ENCODE results near the gene LRRC8E.

LRRC8E gene

GRCh38 chr19:7900931-7901330, 12.6 kb downstream of the LRRC8E start:
- Histone ChIP-seq H3K9me3 (ENCODE audit: insufficient read depth, low read depth, low read length) (no peaks in the 10 kb centered on the region), H3K27me3 (ENCODE audit: insufficient read depth, low read length, poor library complexity, severe bottlenecking) (no peaks in the 10 kb centered on the region), H4K20me1 (ENCODE audit: insufficient read depth, low read length, poor library complexity, severe bottlenecking) (peaks cover 20% of the 10 kb centered on the region), H3K9ac (ENCODE audit: low read depth, low read length, poor library complexity, severe bottlenecking) (no peak overlapping the region), H3K4me2 (ENCODE audit: low read depth, low read length, poor library complexity, severe bottlenecking) (no peak overlapping the region), H3K79me2 (ENCODE audit: insufficient read depth, low read length) (peaks cover 28% of the 10 kb centered on the region), H2AFZ (ENCODE audit: low read length) (no peak overlapping the region), H3K4me1 (ENCODE audit: insufficient read depth, low read length, poor library complexity, severe bottlenecking) (peaks cover 21% of the 10 kb centered on the region), H3F3A (ENCODE audit: low read depth) (no peaks in the 10 kb centered on the region), H3K9me2 (replicated peaks; ENCODE audit: low read depth, low read length) (no peaks in the 10 kb centered on the region), H3K4me3 (ENCODE audit: low read length, poor library complexity, severe bottlenecking) (no peak overlapping the region), H3K36me3 (ENCODE audit: insufficient read depth, low read length) (no peaks in the 10 kb centered on the region)
- TF ChIP-seq EZH2phosphoT487 (IDR thresholded peaks at IDR 0.05; ENCODE audit: borderline replicate concordance): no peak
- TF ChIP-seq CTCF (conservative IDR thresholded peaks at IDR 0.05; ENCODE audit: low read length): no peak

- peaks cover 24% of the 10 kb centered on the region for H4K20me1 ChIP-seq (ENCODE audit: insufficient read depth, low read length, poor library complexity, severe bottlenecking)
- H3K36me3 ChIP-seq (ENCODE audit: insufficient read depth, low read length): no peaks in the 10 kb centered on the region
- no peaks in the 10 kb centered on the region for H3K27me3 ChIP-seq (ENCODE audit: insufficient read depth, low read length, poor library complexity, severe bottlenecking)
- H3K4me3 ChIP-seq (ENCODE audit: low read length, poor library complexity, severe bottlenecking): no peak overlapping the region
- TF ChIP-seq CTCF (conservative IDR thresholded peaks at IDR 0.05; ENCODE audit: low read length) (no peak), EZH2phosphoT487 (IDR thresholded peaks at IDR 0.05; ENCODE audit: borderline replicate concordance) (no peak)
- H3K9me3 ChIP-seq (ENCODE audit: insufficient read depth, low read depth, low read length): no peaks in the 10 kb centered on the region
- no peaks in the 10 kb centered on the region for H3F3A ChIP-seq (ENCODE audit: low read depth)
- H3K9ac ChIP-seq (ENCODE audit: low read depth, low read length, poor library complexity, severe bottlenecking): no peak overlapping the region
- H2AFZ ChIP-seq (ENCODE audit: low read length): no peak overlapping the region
- H3K79me2 ChIP-seq (ENCODE audit: insufficient read depth, low read length): peaks cover 32% of the 10 kb centered on the region
- peaks cover 25% of the 10 kb centered on the region for H3K4me1 ChIP-seq (ENCODE audit: insufficient read depth, low read length, poor library complexity, severe bottlenecking)
- H3K4me2 ChIP-seq (ENCODE audit: low read depth, low read length, poor library complexity, severe bottlenecking): no peak overlapping the region
- H3K9me2 ChIP-seq (replicated peaks; ENCODE audit: low read depth, low read length): no peaks in the 10 kb centered on the region
Measured at GRCh38 chr19:7901337-7901736, 13.0 kb downstream of the LRRC8E start.

GRCh38 chr19:7902796-7903243, 14.5 kb downstream of the LRRC8E start:
- peaks cover 25% of the 10 kb centered on the region for H3K4me1 ChIP-seq (ENCODE audit: insufficient read depth, low read length, poor library complexity, severe bottlenecking)
- H4K20me1 ChIP-seq (ENCODE audit: insufficient read depth, low read length, poor library complexity, severe bottlenecking): peaks cover 30% of the 10 kb centered on the region
- H3K27me3 ChIP-seq (ENCODE audit: insufficient read depth, low read length, poor library complexity, severe bottlenecking): no peaks in the 10 kb centered on the region
- H3K9ac ChIP-seq (ENCODE audit: low read depth, low read length, poor library complexity, severe bottlenecking): peak overlapping the region; percentile 92
- H3K9me2 ChIP-seq (replicated peaks; ENCODE audit: low read depth, low read length): no peaks in the 10 kb centered on the region
- H3K4me2 ChIP-seq (ENCODE audit: low read depth, low read length, poor library complexity, severe bottlenecking): peak overlapping the region; percentile 95
- peak overlapping the region; percentile 91 for H3K4me3 ChIP-seq (ENCODE audit: low read length, poor library complexity, severe bottlenecking)
- H3F3A ChIP-seq (ENCODE audit: low read depth): no peaks in the 10 kb centered on the region
- peaks cover 45% of the 10 kb centered on the region for H3K79me2 ChIP-seq (ENCODE audit: insufficient read depth, low read length)
- no peaks in the 10 kb centered on the region for H3K36me3 ChIP-seq (ENCODE audit: insufficient read depth, low read length)
- H3K9me3 ChIP-seq (ENCODE audit: insufficient read depth, low read depth, low read length): no peaks in the 10 kb centered on the region
- no peak for TF ChIP-seq EZH2phosphoT487 (IDR thresholded peaks at IDR 0.05; ENCODE audit: borderline replicate concordance)
- TF ChIP-seq CTCF (conservative IDR thresholded peaks at IDR 0.05; ENCODE audit: low read length): no peak
- H2AFZ ChIP-seq (ENCODE audit: low read length): peak overlapping the region; percentile 95
